Natural killer cell treated with Interleukin-12 subunit alpha and Interleukin-12 subunit beta and Interleukin-15 and Interleukin-18, amount 100 ng/mL, for 72 hours (primary cell): ENCODE measurements around the gene DGKG. TPM values are rescaled to one million over a fixed set of nuclear protein-coding genes. Genes with fewer than 3 reads are reported as not detected.

Experiments
- ATAC-seq, 2 donors: fragments of 150-1000 bp; cut with Tn5 transposase in 1 of 2; sonication (Bioruptor Pico), chemical (Tn5 transposase) in 1 of 2; 2 replicates each; pipeline ENCODE4 v1.10.0; 2021
- DNase-seq: peaks from one replicate; pipeline ENCODE4 v3.0.0; 2022; ENCODE audit warnings: low spot score
- H3K27ac Mint-ChIP-seq, 2 donors: 1 replicate in 1 of 2; 2 replicates in 1 of 2; pipeline ENCODE4 v1.8.0; 2022; ENCODE audit warnings: mixed read lengths in 2 of 2, mild to moderate bottlenecking in 1 of 2, moderate library complexity in 1 of 2
- H3K27me3 Mint-ChIP-seq, 2 donors: 1 replicate in 1 of 2; 2 replicates in 1 of 2; pipeline ENCODE4 v1.8.0; 2022; ENCODE audit warnings: mixed read lengths in 2 of 2
- H3K36me3 Mint-ChIP-seq: one replicate; pipeline ENCODE4 v1.8.0; 2022; ENCODE audit warnings: mixed read lengths
- H3K4me1 Mint-ChIP-seq, 2 donors: 1 replicate in 1 of 2; 2 replicates in 1 of 2; pipeline ENCODE4 v1.8.0; 2022; ENCODE audit warnings: low read depth in 2 of 2, mixed read lengths in 2 of 2, mild to moderate bottlenecking in 1 of 2
- H3K4me3 Mint-ChIP-seq: one replicate; pipeline ENCODE4 v1.8.0; 2022; ENCODE audit warnings: mixed read lengths
- H3K9me3 Mint-ChIP-seq: 2 replicates; pipeline ENCODE4 v1.8.0; 2022; ENCODE audit warnings: mixed read lengths
- total RNA-seq, 2 donors: library from RNA; stranded (reverse); gene quantifications; one replicate each; pipeline ENCODE4 v1.2.3, GENCODE V29; 2022

The DGKG gene
- total RNA-seq, 2 donors from 2014 or later: 6.2 to 7.5 TPM

DNA sequence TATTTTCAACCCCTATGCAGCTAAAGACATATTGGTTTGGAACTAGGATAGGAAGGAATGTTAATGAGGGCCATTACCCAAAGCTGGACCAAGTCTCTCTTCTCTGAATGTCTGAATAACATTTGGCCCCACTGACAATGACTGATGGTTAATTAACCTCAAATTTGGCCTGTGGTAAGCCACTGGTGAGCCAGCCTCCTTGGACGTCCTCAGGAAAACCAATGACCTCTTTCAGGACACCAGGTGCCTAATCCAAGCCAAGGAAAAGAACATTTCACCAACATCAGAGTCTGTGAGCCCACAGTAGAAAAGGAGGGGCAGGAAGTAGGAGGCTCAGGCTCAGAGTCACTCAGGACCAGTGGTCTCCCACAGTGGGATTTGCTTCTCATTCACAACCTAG lies 196.7 kb downstream of the DGKG start:
- no peaks in the 10 kb centered on the region for H3K9me3 Mint-ChIP-seq
- ATAC-seq (no peak), DNase-seq (no peak)
- H3K27me3 Mint-ChIP-seq: peaks cover 6 to 32% of the 10 kb centered on the region in 2 donors
- H3K4me3 Mint-ChIP-seq: no peak overlapping the region
- H3K36me3 Mint-ChIP-seq: peaks cover 12% of the 10 kb centered on the region
- H3K27ac Mint-ChIP-seq: peak overlapping the region in 1 of 2 donors; percentile 34
- H3K4me1 Mint-ChIP-seq: peaks cover 14 to 15% of the 10 kb centered on the region in 2 donors

- H3K9me3 Mint-ChIP-seq: no peaks in the 10 kb centered on the region
- no peak overlapping the region for H3K4me3 Mint-ChIP-seq
- DNase-seq (no peak), ATAC-seq (no peak)
- peaks cover 6 to 32% of the 10 kb centered on the region in 2 donors for H3K27me3 Mint-ChIP-seq
- H3K27ac Mint-ChIP-seq: peak overlapping the region in 1 of 2 donors; percentile 34
- H3K4me1 Mint-ChIP-seq: peaks cover 13% of the 10 kb centered on the region in 2 donors
- peaks cover 11% of the 10 kb centered on the region for H3K36me3 Mint-ChIP-seq
Measured at GRCh38 chr3:186164696-186165095, 197.3 kb downstream of the DGKG start.

- Mint-ChIP-seq H3K27me3 (peaks cover 3 to 30% of the 10 kb centered on the region in 2 donors), H3K9me3 (no peaks in the 10 kb centered on the region), H3K4me3 (no peak overlapping the region), H3K36me3 (no peaks in the 10 kb centered on the region), H3K4me1 (peaks cover 4 to 6% of the 10 kb centered on the region in 2 donors), H3K27ac (peak overlapping the region in 1 of 2 donors; percentile 50)
- DNase-seq (no peak), ATAC-seq (peak; percentile 77 to 88)
Measured at GRCh38 chr3:186162221-186162620, 199.8 kb downstream of the DGKG start.

DNA sequence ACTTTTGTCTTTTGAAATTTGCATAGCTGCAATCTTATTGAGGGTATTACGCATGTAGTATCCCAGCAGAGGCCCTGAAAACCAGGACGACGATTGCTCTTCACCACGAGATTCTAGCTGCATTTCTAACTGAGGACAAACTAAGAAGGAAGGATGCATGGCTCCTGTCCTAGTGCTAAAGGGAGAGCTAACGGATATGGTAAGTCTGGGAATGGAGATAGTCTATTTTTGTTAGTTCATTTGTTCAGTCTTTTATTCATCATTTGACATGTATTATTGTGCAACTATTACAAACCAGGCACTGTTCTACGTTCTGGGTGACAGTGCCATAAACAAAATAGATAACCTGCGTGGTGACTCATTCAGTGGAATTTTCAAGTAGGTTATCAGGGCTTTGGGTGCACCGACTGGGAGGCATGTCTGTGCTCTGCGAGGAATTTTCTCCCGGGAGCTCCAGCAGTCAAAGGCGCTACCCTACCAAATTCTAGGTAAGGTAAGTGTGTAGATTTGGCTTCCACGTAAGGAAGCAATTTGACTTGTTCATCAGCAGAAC lies 201.3 kb downstream of the DGKG start:
- Mint-ChIP-seq H3K27ac (peak overlapping the region in 1 of 2 donors; percentile 50), H3K4me3 (no peak overlapping the region), H3K4me1 (no peaks in the 10 kb centered on the region), H3K27me3 (peaks cover 3 to 28% of the 10 kb centered on the region in 2 donors), H3K36me3 (no peaks in the 10 kb centered on the region), H3K9me3 (no peaks in the 10 kb centered on the region)
- DNase-seq (no peak), ATAC-seq (no peak)

- peaks cover 6% of the 10 kb centered on the region for H3K36me3 Mint-ChIP-seq
- peaks cover 3% of the 10 kb centered on the region for H3K9me3 Mint-ChIP-seq
- no peak overlapping the region for H3K27ac Mint-ChIP-seq
- ATAC-seq (no peak), DNase-seq (no peak)
- H3K4me3 Mint-ChIP-seq: no peak overlapping the region
- peaks cover 2 to 26% of the 10 kb centered on the region in 2 donors for H3K27me3 Mint-ChIP-seq
- H3K4me1 Mint-ChIP-seq: peaks cover 22 to 35% of the 10 kb centered on the region in 2 donors
Measured at GRCh38 chr3:186154641-186155040, 207.4 kb downstream of the DGKG start.

- Mint-ChIP-seq H3K27me3 (peaks cover 2 to 27% of the 10 kb centered on the region in 2 donors), H3K4me1 (peaks cover 26 to 41% of the 10 kb centered on the region in 2 donors), H3K4me3 (peak overlapping the region; percentile 52), H3K36me3 (peaks cover 6% of the 10 kb centered on the region), H3K9me3 (peaks cover 3% of the 10 kb centered on the region), H3K27ac (peak overlapping the region; percentile 73 to 87)
- ATAC-seq (peak; percentile 60 to 78), DNase-seq (no peak)
Measured at GRCh38 chr3:186152889-186153292, 209.1 kb downstream of the DGKG start.

DNA sequence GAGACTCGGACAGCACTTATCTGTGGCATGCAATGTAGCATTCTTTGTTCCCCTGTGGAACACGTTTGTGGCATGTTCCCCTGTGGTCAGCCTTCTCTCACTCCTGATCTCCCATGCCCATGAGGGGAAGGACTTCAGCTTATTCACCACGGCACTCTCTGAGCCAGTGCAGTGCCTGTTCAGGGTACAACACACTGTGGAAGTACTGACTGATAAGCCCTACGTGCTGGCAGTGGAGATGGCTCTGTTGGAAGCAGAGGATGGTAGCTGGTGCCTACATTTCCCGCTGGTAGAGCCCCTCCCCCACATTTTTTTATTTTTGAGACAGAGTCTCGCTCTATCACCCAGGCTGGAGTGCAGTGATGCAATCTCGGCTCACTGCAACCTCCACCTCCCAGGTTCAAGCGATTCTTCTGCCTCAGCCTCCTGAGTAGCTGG lies 209.7 kb downstream of the DGKG start:
- peaks cover 6% of the 10 kb centered on the region for H3K36me3 Mint-ChIP-seq
- peak overlapping the region; percentile 7 for H3K4me3 Mint-ChIP-seq
- peak in 1 of 2 donors; percentile 18 for ATAC-seq
- peaks cover 3% of the 10 kb centered on the region for H3K9me3 Mint-ChIP-seq
- peak overlapping the region; percentile 73 to 87 for H3K27ac Mint-ChIP-seq
- H3K4me1 Mint-ChIP-seq: peaks cover 26 to 41% of the 10 kb centered on the region in 2 donors
- no peak for DNase-seq
- peaks cover 2 to 27% of the 10 kb centered on the region in 2 donors for H3K27me3 Mint-ChIP-seq

- ATAC-seq (peak; percentile 72 to 86), DNase-seq (peak; percentile 67)
- peaks cover 6% of the 10 kb centered on the region for H3K36me3 Mint-ChIP-seq
- peak overlapping the region; percentile 81 to 87 for H3K27ac Mint-ChIP-seq
- peaks cover 2 to 32% of the 10 kb centered on the region in 2 donors for H3K27me3 Mint-ChIP-seq
- peaks cover 26 to 41% of the 10 kb centered on the region in 2 donors for H3K4me1 Mint-ChIP-seq
- H3K4me3 Mint-ChIP-seq: peak overlapping the region; percentile 90
- H3K9me3 Mint-ChIP-seq: peaks cover 3% of the 10 kb centered on the region
Measured at GRCh38 chr3:186151077-186151971, 210.7 kb downstream of the DGKG start.

DNA sequence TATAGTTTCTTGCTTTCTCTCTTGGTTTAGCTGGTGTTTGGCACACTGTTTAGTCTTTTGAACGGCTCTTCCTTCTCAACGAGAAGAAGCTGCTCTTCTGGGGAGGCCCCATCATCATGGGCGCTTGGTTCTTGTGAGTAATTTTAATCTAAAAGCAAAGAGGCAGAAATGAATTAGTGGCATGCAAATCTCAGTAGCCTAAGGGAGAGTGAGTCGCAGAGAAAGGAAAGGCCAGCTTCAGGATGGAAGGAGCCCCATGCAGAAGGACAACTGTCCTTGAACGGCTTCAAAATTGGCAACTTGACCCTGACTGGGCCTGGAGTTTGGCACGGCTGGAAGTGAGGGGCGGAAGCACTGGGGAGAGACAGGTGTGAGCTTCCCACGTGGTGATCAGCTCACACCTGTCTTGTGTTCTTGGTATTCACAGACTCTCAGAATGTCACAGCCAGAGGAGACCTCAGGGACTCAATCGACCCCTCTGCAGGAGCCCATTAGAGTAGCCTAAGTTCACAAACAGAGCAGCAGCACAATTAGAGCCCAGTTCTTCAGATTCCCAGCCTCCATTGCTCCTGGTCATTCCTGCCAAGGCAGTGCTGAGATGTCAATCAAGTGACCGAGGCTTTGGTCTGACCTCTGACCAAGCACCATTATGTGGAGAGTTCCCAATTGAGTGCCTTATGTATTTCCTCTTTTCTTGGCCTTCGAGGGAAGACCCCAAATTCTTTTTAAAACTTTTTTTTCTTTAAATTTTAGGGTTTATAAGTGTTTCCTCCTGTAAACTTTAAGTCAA lies 211.8 kb downstream of the DGKG start:
- Mint-ChIP-seq H3K36me3 (peaks cover 6% of the 10 kb centered on the region), H3K4me3 (peak overlapping the region; percentile 5), H3K27ac (peak overlapping the region; percentile 81 to 87), H3K4me1 (peaks cover 26 to 41% of the 10 kb centered on the region in 2 donors), H3K9me3 (peaks cover 3% of the 10 kb centered on the region), H3K27me3 (peaks cover 2 to 26% of the 10 kb centered on the region in 2 donors)
- DNase-seq: no peak
- ATAC-seq: no peak

GRCh38 chr3:186149319-186149960 lies 212.6 kb downstream of the DGKG start:
- Mint-ChIP-seq H3K27me3 (peaks cover 2 to 26% of the 10 kb centered on the region in 2 donors), H3K9me3 (peaks cover 3% of the 10 kb centered on the region), H3K36me3 (peaks cover 6% of the 10 kb centered on the region), H3K4me1 (peaks cover 26 to 41% of the 10 kb centered on the region in 2 donors), H3K27ac (peak overlapping the region; percentile 19 to 87), H3K4me3 (peak overlapping the region; percentile 5)
- DNase-seq: no peak
- no peak for ATAC-seq

- H3K27me3 Mint-ChIP-seq: peaks cover 4 to 26% of the 10 kb centered on the region in 2 donors
Measured at GRCh38 chr3:186144257-186144656, 217.8 kb downstream of the DGKG start.

DNA sequence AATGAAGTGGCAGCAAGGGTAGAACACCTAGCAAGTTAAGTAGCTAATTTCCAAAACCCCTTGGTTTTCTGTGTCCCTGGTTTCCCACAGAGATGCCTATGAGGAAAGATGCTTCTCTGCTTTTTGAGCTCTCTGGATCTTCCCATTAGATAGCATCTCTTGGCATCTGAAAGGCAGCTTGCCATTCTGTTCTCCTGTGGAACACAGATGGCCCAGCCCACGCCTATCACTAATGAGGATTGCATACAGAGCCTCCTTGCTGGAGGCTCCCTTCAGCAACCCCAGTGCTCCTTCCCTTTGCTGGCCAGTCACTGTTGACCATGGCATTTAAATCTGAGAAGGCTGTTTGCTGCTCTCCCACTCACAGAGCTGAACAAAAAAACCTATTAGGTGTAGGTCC lies 218.8 kb downstream of the DGKG start:
- H3K36me3 Mint-ChIP-seq: no peaks in the 10 kb centered on the region
- H3K4me1 Mint-ChIP-seq: peaks cover 0 to 5% of the 10 kb centered on the region in 2 donors
- DNase-seq (no peak), ATAC-seq (no peak)
- H3K9me3 Mint-ChIP-seq: no peaks in the 10 kb centered on the region
- peaks cover 4 to 23% of the 10 kb centered on the region in 2 donors for H3K27me3 Mint-ChIP-seq
- no peak overlapping the region for H3K4me3 Mint-ChIP-seq
- H3K27ac Mint-ChIP-seq: no peak overlapping the region

More at GRCh38 chr3:186144257-186144656, 217.8 kb downstream of the DGKG start:
- H3K36me3 Mint-ChIP-seq: no peaks in the 10 kb centered on the region
- no peaks in the 10 kb centered on the region for H3K9me3 Mint-ChIP-seq
- peaks cover 2 to 7% of the 10 kb centered on the region in 2 donors for H3K4me1 Mint-ChIP-seq
- ATAC-seq (no peak), DNase-seq (no peak)
- peak overlapping the region in 1 of 2 donors; percentile 65 for H3K27ac Mint-ChIP-seq
- no peak overlapping the region for H3K4me3 Mint-ChIP-seq

- Mint-ChIP-seq H3K36me3 (no peaks in the 10 kb centered on the region), H3K27me3 (peaks cover 4 to 23% of the 10 kb centered on the region in 2 donors), H3K9me3 (no peaks in the 10 kb centered on the region), H3K4me1 (peaks cover 0 to 5% of the 10 kb centered on the region in 2 donors), H3K27ac (no peak overlapping the region), H3K4me3 (no peak overlapping the region)
- no peak for DNase-seq
- no peak for ATAC-seq
Measured at GRCh38 chr3:186142393-186142932, 219.6 kb downstream of the DGKG start.
